Endothelial cell of umbilical vein (primary cell): ENCODE data around the gene RINT1. TPM values are rescaled to one million over a fixed set of nuclear protein-coding genes. Genes with fewer than 3 reads are reported as not detected.
"Not testable (repeated sequence)": the region's sequence is repeated elsewhere in the genome, so short reads cannot be mapped to it uniquely, and the experiment has no call there.

Experiments
- BruUV-seq: library from RNA; stranded (reverse); fragments of 400-500 nt; replicated peaks from 2 replicates; lab custom pipeline; 2021; lab: Mats Ljungman, UMichigan
- CTCF ChIA-PET: fragments of 300-600, 350-600 bp; sonication (Branson Sonifier 250); formaldehyde crosslinking; loops from one replicate; lab custom pipeline; 2021; ENCODE audit warnings: antibody characterized with exemption, inconsistent platforms; lab: Charles Lee
- POLR2A ChIA-PET: fragments of 300-600, 350-600 bp; sonication (Branson Sonifier 250); formaldehyde crosslinking; loops from one replicate; lab custom pipeline; 2021; ENCODE audit warnings: antibody characterized with exemption, inconsistent platforms; lab: Charles Lee
- DNase-seq: peaks from one replicate; pipeline ENCODE4 v3.0.0-alpha.2; 2011; ENCODE audit warnings: low read depth, low spot score
- FAIRE-seq: peaks from 2 replicates; lab custom pipeline; 2011; peaks lifted over from hg19 to GRCh38; lab: Jason Lieb, UNC
- H2AFZ ChIP-seq: 2 replicates; pipeline ENCODE4 v1.6.0; 2012; ENCODE audit warnings: low read depth, low read length, control low read depth, inconsistent platforms
- H3K27ac ChIP-seq: 2 replicates; pipeline ENCODE4 v1.5.1; 2011; ENCODE audit warnings: low read depth, mild to moderate bottlenecking, control low read depth, low read length, moderate library complexity; ENCODE audit not compliant: insufficient read depth
- H3K27me3 ChIP-seq, 2 experiments: 2 replicates each; pipeline versions ENCODE4 v1.6.0 to v1.6.1; 2011; ENCODE audit warnings: low read length in 2 of 2, mixed read lengths in 1 of 2; ENCODE audit not compliant: control insufficient read depth in 2 of 2, insufficient read depth in 2 of 2
- H3K36me3 ChIP-seq, 2 experiments: 2 replicates in 1 of 2; 3 replicates in 1 of 2; pipeline ENCODE4 v1.5.1; 2011; ENCODE audit warnings: low read length in 2 of 2, mild to moderate bottlenecking in 1 of 2, moderate library complexity in 1 of 2; ENCODE audit not compliant: control insufficient read depth in 2 of 2, insufficient read depth in 2 of 2; ENCODE audit errors: extremely low read depth in 1 of 2
- H3K4me1 ChIP-seq: 3 replicates; pipeline ENCODE4 v1.5.1; 2011; ENCODE audit warnings: mild to moderate bottlenecking, low read length; ENCODE audit not compliant: control insufficient read depth, insufficient read depth; ENCODE audit errors: extremely low read depth
- H3K4me2 ChIP-seq: 2 replicates; pipeline ENCODE4 v1.6.1; 2011; ENCODE audit warnings: low read length, control low read depth, mixed read lengths; ENCODE audit not compliant: insufficient read depth
- H3K4me3 ChIP-seq, 3 experiments: fragments of 200-600 bp in 1 of 3; sonication (generic), shearing (Covaris generic) in 1 of 3; replicated peaks in 1 of 3; 2 replicates each; pipeline ENCODE4 v1.5.1; 2011 to 2016; ENCODE audit warnings: control low read depth in 3 of 3, low read length in 3 of 3, mild to moderate bottlenecking in 2 of 3, inconsistent platforms in 1 of 3, low read depth in 1 of 3, moderate library complexity in 1 of 3; ENCODE audit not compliant: insufficient read depth in 1 of 3
- H3K79me2 ChIP-seq: 2 replicates; pipeline ENCODE4 v1.6.0; 2012; ENCODE audit warnings: low read length, inconsistent platforms; ENCODE audit not compliant: control insufficient read depth, insufficient read depth
- H3K9ac ChIP-seq: replicated peaks from 2 replicates; pipeline ENCODE3; 2011; ENCODE audit warnings: low read length, control low read depth; ENCODE audit not compliant: insufficient read depth; ENCODE audit errors: extremely low read depth
- H3K9me1 ChIP-seq: replicated peaks from 3 replicates; pipeline ENCODE4 v1.6.0; 2011; ENCODE audit warnings: mild to moderate bottlenecking, low read length; ENCODE audit not compliant: control insufficient read depth, insufficient read depth; ENCODE audit errors: extremely low read depth
- H3K9me3 ChIP-seq: replicated peaks from 2 replicates; pipeline ENCODE4 v1.5.1; 2012; ENCODE audit warnings: low read length, inconsistent platforms; ENCODE audit not compliant: control insufficient read depth, insufficient read depth
- H4K20me1 ChIP-seq: replicated peaks from 2 replicates; pipeline ENCODE3; 2011; ENCODE audit warnings: mild to moderate bottlenecking, low read length; ENCODE audit not compliant: control insufficient read depth, insufficient read depth; ENCODE audit errors: extremely low read depth
- EZH2 ChIP-seq: IDR thresholded peaks from 2 replicates; pipeline ENCODE4 v1.6.1; 2012; ENCODE audit warnings: borderline replicate concordance, low read depth, mild to moderate bottlenecking, moderate library complexity, low read length, inconsistent platforms; ENCODE audit not compliant: severe bottlenecking
- FOS ChIP-seq: IDR thresholded peaks from 2 replicates; pipeline ENCODE4 v1.6.1; 2011; ENCODE audit warnings: mild to moderate bottlenecking, low read length, moderate library complexity, borderline replicate concordance; ENCODE audit not compliant: insufficient read depth
- GATA2 ChIP-seq: IDR thresholded peaks from 2 replicates; pipeline ENCODE4 v1.7.0; 2011; ENCODE audit warnings: low read depth, mild to moderate bottlenecking, moderate library complexity, mixed read lengths, low read length; ENCODE audit not compliant: insufficient read length, insufficient read depth
- JUN ChIP-seq: IDR thresholded peaks from 2 replicates; pipeline ENCODE4 v1.6.1; 2011; ENCODE audit warnings: borderline replicate concordance, low read depth; ENCODE audit not compliant: insufficient read length, insufficient read depth
- MYC ChIP-seq: IDR thresholded peaks from one replicate; pipeline ENCODE4 v1.6.1; 2011; ENCODE audit warnings: mild to moderate bottlenecking, low read depth, low read length
- POLR2A ChIP-seq: IDR thresholded peaks from 2 replicates; pipeline ENCODE4 v1.6.1; 2012; ENCODE audit warnings: low read depth, mild to moderate bottlenecking, control low read depth, low read length
- POLR2AphosphoS5 ChIP-seq: IDR thresholded peaks from 2 replicates; pipeline ENCODE4 v1.6.1; 2012; ENCODE audit warnings: low read depth, mild to moderate bottlenecking, control low read depth, low read length, moderate library complexity; ENCODE audit not compliant: insufficient read depth
- dilution Hi-C: fragments of 300-500 bp; cut with MboI; formaldehyde crosslinking; loops from one replicate; pipeline ENCODE4 v1.15.0; 2019; ENCODE audit warnings: low sequenced_read_pairs; ENCODE audit not compliant: extremely low pct_ligation_motif_present
- intact Hi-C: fragments of 100-400 bp; cut with micrococcal nuclease; formaldehyde crosslinking; loops from one replicate; pipeline ENCODE4 v1.10.0; 2022
- polyA plus RNA-seq, 4 experiments: library from polyadenylated mRNA; depleted of rRNA in 3 of 4; stranded (reverse) in 3 of 4; unstranded in 1 of 4; fragments of >200 nt; gene quantifications; 2 replicates each; pipeline versions ENCODE4 v1.2.1 to v1.2.3, GENCODE V29; 2011 to 2012; ENCODE audit warnings: missing spikeins in 1 of 4
- total RNA-seq: library from RNA; stranded (reverse); gene quantifications from 2 replicates; pipeline ENCODE4 v1.2.3, GENCODE V29; 2021
- TF ChIP-seq, protein P1 (sequence below): IDR thresholded peaks from 2 replicates; pipeline ENCODE4 v1.6.1; 2011; ENCODE audit not compliant: insufficient read depth, insufficient read length
- TF ChIP-seq, protein P2 (sequence below), 2 donors: IDR thresholded peaks; 1 replicate in 1 of 2; 2 replicates in 1 of 2; pipeline ENCODE4 v1.5.1; 2011; ENCODE audit warnings: low read length in 2 of 2, mild to moderate bottlenecking in 2 of 2, moderate library complexity in 2 of 2, control low read depth in 1 of 2, inconsistent platforms in 1 of 2, low read depth in 1 of 2; ENCODE audit not compliant: insufficient read depth in 1 of 2; ENCODE audit errors: extremely low read depth in 1 of 2

The RINT1 gene
- total and polyA plus RNA-seq, 2 donors (not counting 3 experiments of a cell fraction or from before 2014, with no cell fraction given): 10.8 to 23.4 TPM

DNA sequence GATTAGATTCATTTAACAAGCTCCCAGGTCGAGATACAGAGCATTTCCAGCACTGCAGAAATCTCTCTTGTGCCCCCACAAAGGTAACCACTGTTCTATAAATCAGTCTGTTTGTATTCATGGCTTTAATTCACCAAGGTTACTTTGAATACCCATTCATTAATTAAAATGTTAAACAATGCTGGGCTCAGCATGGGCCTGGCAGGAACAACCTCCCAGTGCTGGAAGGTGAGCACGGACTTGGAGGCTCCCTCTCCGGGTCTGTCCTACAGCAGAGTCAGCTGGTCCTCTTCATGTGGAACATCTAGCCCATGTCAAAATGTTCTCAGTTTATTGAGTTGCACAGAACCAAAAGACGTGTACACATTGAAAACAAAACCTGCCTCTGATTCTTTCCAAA, 64.9 kb downstream of the RINT1 start:
- POLR2A ChIA-PET: no interaction called here
- no peak overlapping the region for H3K9ac ChIP-seq
- no peak overlapping the region for H3K4me2 ChIP-seq
- no peaks in the 10 kb centered on the region for H3K9me3 ChIP-seq
- no peak overlapping the region for H2AFZ ChIP-seq
- H3K4me3 ChIP-seq: no peak overlapping the region
- H3K27ac ChIP-seq: no peak overlapping the region
- peaks cover 2 to 4% of the 10 kb centered on the region in 2 experiments for H3K27me3 ChIP-seq
- no peak for DNase-seq
- no peaks in the 10 kb centered on the region for H4K20me1 ChIP-seq
- FAIRE-seq: no peak
- H3K79me2 ChIP-seq: no peaks in the 10 kb centered on the region
- BruUV-seq: no TSS peak
- no peaks in the 10 kb centered on the region for H3K9me1 ChIP-seq
- peaks cover 2% of the 10 kb centered on the region for H3K4me1 ChIP-seq
- no peaks in the 10 kb centered on the region for H3K36me3 ChIP-seq
- CTCF ChIA-PET: no interaction called here
- dilution Hi-C loops: no loop called here
- TF ChIP-seq POLR2A (no peak), POLR2AphosphoS5 (no peak), GATA2 (no peak), EZH2 (no peak), MYC (no peak), JUN (no peak), FOS (no peak)
- TF ChIP-seq, protein P1, sequence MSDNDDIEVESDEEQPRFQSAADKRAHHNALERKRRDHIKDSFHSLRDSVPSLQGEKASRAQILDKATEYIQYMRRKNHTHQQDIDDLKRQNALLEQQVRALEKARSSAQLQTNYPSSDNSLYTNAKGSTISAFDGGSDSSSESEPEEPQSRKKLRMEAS: no peak
- TF ChIP-seq, protein P2, sequence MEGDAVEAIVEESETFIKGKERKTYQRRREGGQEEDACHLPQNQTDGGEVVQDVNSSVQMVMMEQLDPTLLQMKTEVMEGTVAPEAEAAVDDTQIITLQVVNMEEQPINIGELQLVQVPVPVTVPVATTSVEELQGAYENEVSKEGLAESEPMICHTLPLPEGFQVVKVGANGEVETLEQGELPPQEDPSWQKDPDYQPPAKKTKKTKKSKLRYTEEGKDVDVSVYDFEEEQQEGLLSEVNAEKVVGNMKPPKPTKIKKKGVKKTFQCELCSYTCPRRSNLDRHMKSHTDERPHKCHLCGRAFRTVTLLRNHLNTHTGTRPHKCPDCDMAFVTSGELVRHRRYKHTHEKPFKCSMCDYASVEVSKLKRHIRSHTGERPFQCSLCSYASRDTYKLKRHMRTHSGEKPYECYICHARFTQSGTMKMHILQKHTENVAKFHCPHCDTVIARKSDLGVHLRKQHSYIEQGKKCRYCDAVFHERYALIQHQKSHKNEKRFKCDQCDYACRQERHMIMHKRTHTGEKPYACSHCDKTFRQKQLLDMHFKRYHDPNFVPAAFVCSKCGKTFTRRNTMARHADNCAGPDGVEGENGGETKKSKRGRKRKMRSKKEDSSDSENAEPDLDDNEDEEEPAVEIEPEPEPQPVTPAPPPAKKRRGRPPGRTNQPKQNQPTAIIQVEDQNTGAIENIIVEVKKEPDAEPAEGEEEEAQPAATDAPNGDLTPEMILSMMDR (IDR thresholded peaks at IDR 0.05; ENCODE audit: extremely low read depth in 1 of 2, insufficient read depth in 1 of 2, low read depth in 1 of 2, low read length in 2 of 2): no peak
- intact Hi-C loops: no loop called here

DNA sequence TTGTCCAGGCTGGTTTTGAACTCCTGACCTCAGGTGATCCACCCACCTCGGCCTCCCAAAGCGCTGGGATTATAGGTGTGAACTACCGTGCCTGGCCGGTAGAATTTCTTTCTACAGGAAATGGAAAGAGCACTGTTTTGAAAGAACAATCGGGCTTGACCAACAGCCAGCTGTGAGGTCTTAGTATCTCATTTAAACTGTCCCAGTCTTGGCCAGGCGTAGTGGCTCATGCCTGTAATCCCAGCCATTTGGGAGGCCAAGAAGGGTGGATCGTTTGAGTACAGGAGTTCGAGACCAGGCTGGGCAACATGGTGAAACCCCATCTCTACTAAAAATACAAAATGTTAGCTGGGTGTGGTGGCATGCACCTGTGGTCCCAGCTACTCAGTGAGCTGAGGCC, 67.1 kb downstream of the RINT1 start:
- H4K20me1 ChIP-seq, POLR2A ChIA-PET, H3K27me3 ChIP-seq, FAIRE-seq, H3K36me3 ChIP-seq, H3K4me1 ChIP-seq, BruUV-seq, H2AFZ ChIP-seq, H3K27ac ChIP-seq, DNase-seq, H3K9ac ChIP-seq, dilution Hi-C loops, H3K9me3 ChIP-seq, H3K4me3 ChIP-seq, H3K79me2 ChIP-seq, H3K4me2 ChIP-seq, H3K9me1 ChIP-seq, intact Hi-C loops: not testable (repeated sequence)
- CTCF ChIA-PET: interaction anchor here (1.0 to 1.4 kb wide), 2 partner anchors 10 to 715 kb away, joined by 4 to 5 read pairs; no protein-coding TSS in a partner anchor
